NT2/D1 (cell line): ENCODE measurements around the gene FBXL7.

Source experiments
- DNase-seq: peaks from one replicate; pipeline ENCODE4 v3.0.0-alpha.2; 2011; ENCODE audit warnings: low read depth, low spot score
- H3K27me3 ChIP-seq: 2 replicates; pipeline ENCODE4 v1.6.0; 2011; ENCODE audit warnings: mild to moderate bottlenecking; ENCODE audit not compliant: insufficient read length, insufficient read depth
- H3K36me3 ChIP-seq: 2 replicates; pipeline ENCODE4 v1.6.1; 2011; ENCODE audit warnings: mild to moderate bottlenecking, low read length, mixed read lengths; ENCODE audit not compliant: insufficient read depth, insufficient read length
- H3K4me1 ChIP-seq: 2 replicates; pipeline ENCODE4 v1.5.1; 2011; ENCODE audit not compliant: insufficient read depth, insufficient read length
- H3K4me3 ChIP-seq: 2 replicates; pipeline ENCODE4 v1.5.1; 2011; ENCODE audit warnings: low read depth; ENCODE audit not compliant: insufficient read length
- H3K9ac ChIP-seq: 2 replicates; pipeline ENCODE4 v1.6.0; 2011; ENCODE audit warnings: low read depth; ENCODE audit not compliant: insufficient read length
- H3K9me3 ChIP-seq: 2 replicates; pipeline ENCODE4 v1.5.1; 2011; ENCODE audit warnings: mild to moderate bottlenecking, low read length; ENCODE audit not compliant: insufficient read depth
- SUZ12 ChIP-seq: IDR thresholded peaks from 2 replicates; pipeline ENCODE4 v1.6.1; 2011; ENCODE audit not compliant: insufficient read length, insufficient read depth; ENCODE audit errors: extremely low read depth
- YY1 ChIP-seq: IDR thresholded peaks from 2 replicates; pipeline ENCODE4 v1.6.1; 2011; ENCODE audit not compliant: insufficient read length, insufficient read depth
- ZNF274 ChIP-seq: IDR thresholded peaks from 2 replicates; pipeline ENCODE4 v1.6.1; 2011; ENCODE audit warnings: mild to moderate bottlenecking, low read depth, low read length

Gene FBXL7

DNA sequence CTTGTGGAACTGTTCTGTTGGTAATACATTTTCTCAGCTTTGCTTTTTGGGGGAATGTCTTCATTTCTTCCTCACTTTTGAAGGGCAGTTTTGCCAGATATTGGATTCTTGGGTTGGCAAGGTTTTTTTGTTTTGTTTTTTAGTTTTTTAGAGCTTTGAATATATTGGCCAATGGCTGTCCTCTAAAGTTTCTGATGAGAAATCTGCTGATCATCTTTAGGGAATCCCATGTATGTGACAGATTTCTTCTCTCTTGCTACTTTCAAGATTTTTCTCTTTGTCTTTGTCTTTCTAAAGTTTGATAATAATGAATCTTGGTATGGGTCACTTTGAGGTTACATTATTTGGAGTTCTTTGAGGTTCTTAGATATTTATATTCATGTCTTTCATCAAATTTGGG, 227.4 kb downstream of the FBXL7 start:
- Histone ChIP-seq H3K4me3 (no peak overlapping the region), H3K4me1 (no peaks in the 10 kb centered on the region), H3K27me3 (no peaks in the 10 kb centered on the region), H3K9ac (no peak overlapping the region), H3K9me3 (peaks cover 14% of the 10 kb centered on the region; the same call in 1 of the 2 replicates), H3K36me3 (no peaks in the 10 kb centered on the region)
- DNase-seq, result no peak
- no peak for TF ChIP-seq ZNF274
- no peak for TF ChIP-seq YY1
- no peak for TF ChIP-seq SUZ12

DNA sequence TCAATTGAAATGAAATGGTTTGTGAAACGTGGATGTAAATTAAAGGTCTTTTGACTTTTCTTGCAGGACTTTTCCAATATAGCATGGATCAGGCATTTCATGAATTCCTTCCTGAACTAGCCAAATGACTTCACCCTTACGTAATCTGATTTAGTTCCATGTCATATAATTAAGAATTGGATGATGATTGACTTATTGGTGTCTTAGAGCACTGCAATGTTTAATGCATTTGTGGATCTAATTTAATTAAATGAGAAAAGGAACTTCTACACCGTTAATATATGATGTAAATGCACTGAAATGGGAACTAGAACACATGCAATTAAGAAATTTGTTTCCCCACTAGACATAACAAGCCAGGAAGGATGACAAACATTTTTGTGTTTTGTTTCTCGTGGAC, 228.8 kb downstream of the FBXL7 start:
- Histone ChIP-seq H3K9ac (no peak overlapping the region), H3K9me3 (peaks cover 14% of the 10 kb centered on the region; the same call in 1 of the 2 replicates), H3K36me3 (no peaks in the 10 kb centered on the region), H3K4me1 (no peaks in the 10 kb centered on the region), H3K4me3 (no peak overlapping the region), H3K27me3 (no peaks in the 10 kb centered on the region)
- no peak for TF ChIP-seq ZNF274
- TF ChIP-seq YY1, result no peak
- TF ChIP-seq SUZ12, result no peak
- no peak for DNase-seq

DNA sequence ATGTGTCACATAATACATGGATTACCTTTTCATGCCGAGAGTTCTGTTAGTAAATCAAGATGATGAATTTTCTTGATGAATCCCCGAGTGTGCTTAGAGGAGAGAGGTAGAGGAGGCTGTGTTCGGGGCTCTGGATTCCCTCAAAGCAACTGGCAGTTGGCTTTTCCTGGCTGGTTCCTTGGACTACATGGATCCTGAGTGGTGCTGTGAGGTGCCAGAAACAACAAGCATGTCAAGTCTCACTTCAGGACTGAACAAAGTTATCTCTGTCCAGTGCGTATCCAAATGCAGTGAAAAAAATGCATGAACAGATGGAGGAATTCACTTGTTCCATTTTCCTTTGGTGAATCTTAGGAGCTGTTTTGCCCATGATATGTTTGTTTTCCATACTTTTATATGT, 231.7 kb downstream of the FBXL7 start:
- no peaks in the 10 kb centered on the region for H3K36me3 ChIP-seq
- no peaks in the 10 kb centered on the region for H3K4me1 ChIP-seq
- no peak for TF ChIP-seq YY1
- TF ChIP-seq ZNF274, result no peak
- no peak for TF ChIP-seq SUZ12
- H3K27me3 ChIP-seq, result no peaks in the 10 kb centered on the region
- H3K4me3 ChIP-seq, result no peak overlapping the region
- H3K9ac ChIP-seq, result no peak overlapping the region
- H3K9me3 ChIP-seq, result peaks cover 14% of the 10 kb centered on the region; the same call in 1 of the 2 replicates
- DNase-seq, result no peak

DNA sequence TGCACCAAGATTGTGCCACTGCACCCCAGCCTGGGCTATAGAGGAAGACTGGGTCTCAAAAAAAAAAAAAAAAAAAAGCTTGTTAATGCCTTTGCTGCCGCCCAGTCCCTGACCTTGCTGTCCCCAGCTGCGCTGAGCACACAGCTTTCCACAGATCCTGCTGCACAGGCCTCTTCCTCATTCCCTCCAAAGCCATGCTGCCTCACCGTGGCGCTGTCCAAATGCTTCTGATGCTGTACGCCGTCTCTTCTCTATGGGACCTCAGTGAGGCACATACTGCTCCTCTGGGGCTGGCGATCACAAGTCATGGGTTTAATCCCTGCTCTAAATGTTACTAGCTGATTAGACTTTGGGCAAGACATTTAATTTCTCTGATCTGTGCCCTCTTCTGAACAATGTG, 234.1 kb downstream of the FBXL7 start:
- no peaks in the 10 kb centered on the region for H3K9me3 ChIP-seq
- TF ChIP-seq YY1 (no peak), ZNF274 (no peak), SUZ12 (no peak)
- H3K36me3 ChIP-seq, result peaks cover 2% of the 10 kb centered on the region
- H3K9ac ChIP-seq, result no peak overlapping the region
- no peak overlapping the region for H3K4me3 ChIP-seq
- H3K27me3 ChIP-seq, result no peaks in the 10 kb centered on the region
- no peaks in the 10 kb centered on the region for H3K4me1 ChIP-seq
- no peak for DNase-seq

DNA sequence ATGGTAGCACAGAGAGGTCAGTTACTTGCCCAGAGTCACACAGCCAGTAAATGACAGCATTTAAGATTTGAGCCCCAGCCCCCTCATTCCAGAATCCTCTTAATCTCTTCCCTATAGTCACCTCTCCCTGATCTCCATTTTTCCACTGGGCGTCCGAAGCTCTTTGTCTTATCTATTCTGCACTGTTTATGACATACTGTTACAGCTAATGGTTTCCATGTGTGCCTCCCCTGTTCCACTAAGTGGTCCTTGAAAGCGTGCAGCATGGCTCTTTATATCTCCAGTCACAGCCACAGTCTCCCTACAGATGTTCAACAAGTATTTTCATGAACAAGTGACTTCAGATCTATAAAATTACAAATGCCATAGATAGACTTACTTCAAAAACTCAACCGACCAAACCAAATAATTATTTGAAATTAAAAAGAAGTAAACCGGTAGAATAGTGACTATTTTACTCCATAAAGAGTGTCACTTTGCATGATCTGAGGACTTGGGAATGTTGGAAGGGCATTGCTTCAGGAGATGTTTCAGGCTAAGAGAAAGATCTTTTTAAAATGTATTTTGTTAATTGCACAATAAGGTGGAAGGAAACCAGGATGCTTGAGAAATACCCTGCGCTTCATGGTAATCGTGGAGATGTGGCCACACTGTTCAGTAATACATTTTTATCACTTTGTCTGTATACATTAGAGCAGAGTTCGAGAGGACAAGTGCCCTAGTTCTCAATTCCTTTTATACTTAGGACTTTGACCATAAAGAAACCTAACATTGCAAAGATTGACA, 237.2 kb downstream of the FBXL7 start:
- H3K9me3 ChIP-seq, result peaks cover 1% of the 10 kb centered on the region; the same call in 1 of the 2 replicates
- no peaks in the 10 kb centered on the region for H3K27me3 ChIP-seq
- DNase-seq, result no peak
- TF ChIP-seq YY1, result no peak
- no peak for TF ChIP-seq SUZ12
- no peak for TF ChIP-seq ZNF274
- peaks cover 3% of the 10 kb centered on the region for H3K36me3 ChIP-seq
- H3K4me3 ChIP-seq, result no peak overlapping the region
- H3K4me1 ChIP-seq, result no peaks in the 10 kb centered on the region
- H3K9ac ChIP-seq, result no peak overlapping the region

DNA sequence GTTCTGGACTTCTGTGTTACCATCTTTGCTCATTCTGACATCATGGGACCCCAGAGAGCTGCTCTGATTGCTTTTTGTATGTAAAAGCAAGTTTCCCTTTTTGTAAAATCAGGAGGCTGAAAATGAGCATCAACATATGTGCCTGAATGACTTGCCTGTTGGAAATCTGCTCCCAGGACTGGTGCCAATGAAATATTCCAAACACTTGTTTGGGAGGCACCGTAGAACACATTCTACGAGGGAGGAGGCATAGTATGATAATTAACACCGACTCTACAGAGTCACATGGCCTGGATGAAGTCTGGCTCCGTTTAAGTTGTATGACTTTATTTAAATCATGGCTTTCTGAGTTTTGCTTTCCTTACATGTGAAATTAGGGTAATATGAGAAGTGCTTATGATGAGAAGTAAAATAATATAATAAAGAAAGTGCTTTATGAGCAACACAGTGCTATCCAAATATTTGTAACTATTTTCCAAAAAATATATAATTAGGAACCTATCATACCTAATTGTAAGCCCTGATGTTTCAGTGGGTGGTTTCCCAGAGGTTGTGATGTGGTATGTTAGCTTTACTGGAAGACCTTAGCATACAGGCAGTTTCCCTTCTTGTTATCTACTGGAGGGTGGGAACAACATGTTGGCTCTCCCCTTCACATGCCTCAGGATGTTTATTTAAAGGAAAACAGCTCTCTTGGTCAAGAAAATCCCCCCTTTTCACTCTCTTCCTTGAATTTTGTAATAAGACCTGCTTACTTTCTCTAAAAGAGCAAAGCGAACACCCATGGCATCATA, 238.1 kb downstream of the FBXL7 start:
- TF ChIP-seq YY1, result no peak
- no peak for TF ChIP-seq SUZ12
- TF ChIP-seq ZNF274, result no peak
- Histone ChIP-seq H3K9ac (no peak overlapping the region), H3K4me1 (no peaks in the 10 kb centered on the region), H3K36me3 (peaks cover 3% of the 10 kb centered on the region), H3K4me3 (no peak overlapping the region), H3K9me3 (peaks cover 7% of the 10 kb centered on the region; the same call in 1 of the 2 replicates), H3K27me3 (no peaks in the 10 kb centered on the region)
- no peak for DNase-seq

DNA sequence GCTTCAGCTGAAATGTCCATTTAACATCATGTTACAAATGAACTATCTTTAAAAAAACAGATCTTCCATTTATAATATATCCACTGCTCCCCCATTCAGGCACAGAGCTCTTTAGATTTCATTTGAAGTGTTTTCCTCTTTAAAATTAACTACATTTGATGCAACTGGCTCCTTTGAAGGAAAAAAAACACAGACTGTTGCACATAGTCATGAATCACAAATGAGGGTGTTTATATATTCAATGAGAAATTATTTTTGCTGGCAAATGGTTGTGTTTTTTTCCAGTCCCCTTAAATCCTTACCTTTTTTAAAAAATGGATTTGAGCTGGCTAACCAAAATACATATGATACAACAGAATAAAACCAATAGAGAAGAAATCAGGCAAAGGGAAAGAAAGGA, 240.4 kb downstream of the FBXL7 start:
- no peak for DNase-seq
- peaks cover 3% of the 10 kb centered on the region for H3K36me3 ChIP-seq
- no peaks in the 10 kb centered on the region for H3K27me3 ChIP-seq
- no peak overlapping the region for H3K9ac ChIP-seq
- TF ChIP-seq SUZ12 (no peak), YY1 (no peak), ZNF274 (no peak)
- H3K4me1 ChIP-seq, result no peaks in the 10 kb centered on the region
- peaks cover 16% of the 10 kb centered on the region; the same call in 1 of the 2 replicates for H3K9me3 ChIP-seq
- H3K4me3 ChIP-seq, result no peak overlapping the region
